IMR-90 (cell line): ENCODE results near the gene TRAPPC2L. TPM values are rescaled to one million over a fixed set of nuclear protein-coding genes. Genes with fewer than 3 reads are reported as not detected.

ENCODE experiments used
- ATAC-seq: fragments of 200-7000 bp; cut with Tn5 transposase; 2 replicates; pipeline ENCODE4 v1.9.1; 2020; ENCODE audit warnings: low read depth, mild to moderate bottlenecking, moderate library complexity
- BruUV-seq: library from RNA; stranded (reverse); fragments of 400-500 nt; replicated peaks from 2 replicates; lab custom pipeline; 2021; lab: Mats Ljungman, UMichigan
- CTCF ChIA-PET: fragments of 300-600 bp; formaldehyde crosslinking; extraction: SDS; loops from one replicate; lab custom pipeline; 2021; ENCODE audit warnings: antibody characterized with exemption; lab: Yijun Ruan, JAX
- POLR2A ChIA-PET: fragments of 300-600 bp; sonication (Branson Sonifier 250); formaldehyde crosslinking; loops from one replicate; lab custom pipeline; 2022; ENCODE audit warnings: antibody characterized with exemption; ENCODE audit not compliant: unreplicated experiment; lab: Charles Lee
- DNase-seq: peaks from one replicate; pipeline ENCODE4 v3.0.0; 2013
- H2AFZ ChIP-seq: replicated peaks from 2 replicates; pipeline ENCODE3; 2013; ENCODE audit warnings: low read length, mild to moderate bottlenecking; ENCODE audit not compliant: poor library complexity
- H2AK5ac ChIP-seq: 2 replicates; pipeline ENCODE4 v1.6.1; 2013; ENCODE audit warnings: low read depth, low read length, inconsistent platforms
- H2AK9ac ChIP-seq: replicated peaks from 2 replicates; pipeline ENCODE3; 2013; ENCODE audit warnings: mild to moderate bottlenecking, low read depth, low read length, moderate library complexity; ENCODE audit not compliant: poor library complexity
- H2BK120ac ChIP-seq: 2 replicates; pipeline ENCODE4 v1.6.1; 2013; ENCODE audit warnings: low read depth, low read length, inconsistent platforms
- H2BK15ac ChIP-seq: 3 replicates; pipeline ENCODE4 v1.6.1; 2013; ENCODE audit warnings: low read depth, low read length, inconsistent platforms
- H2BK20ac ChIP-seq: 2 replicates; pipeline ENCODE4 v1.6.1; 2013; ENCODE audit warnings: low read depth, mild to moderate bottlenecking, inconsistent platforms, low read length, moderate library complexity
- H2BK5ac ChIP-seq: 2 replicates; pipeline ENCODE4 v1.6.1; 2013; ENCODE audit warnings: mild to moderate bottlenecking, low read depth, low read length, inconsistent platforms; ENCODE audit not compliant: poor library complexity, severe bottlenecking
- H3K14ac ChIP-seq: replicated peaks from 2 replicates; pipeline ENCODE4 v1.6.1; 2013; ENCODE audit warnings: low read depth, low read length, inconsistent platforms
- H3K18ac ChIP-seq: 2 replicates; pipeline ENCODE4 v1.6.1; 2013; ENCODE audit warnings: low read depth, low read length, control low read depth
- H3K23ac ChIP-seq: 2 replicates; pipeline ENCODE4 v1.6.1; 2013; ENCODE audit warnings: low read depth, low read length, inconsistent platforms
- H3K27ac ChIP-seq: 2 replicates; pipeline ENCODE4 v1.5.1; 2013; ENCODE audit warnings: mild to moderate bottlenecking, control low read depth, low read length; ENCODE audit not compliant: insufficient read depth
- H3K27me3 ChIP-seq: 2 replicates; pipeline ENCODE4 v1.6.1; 2013; ENCODE audit warnings: low read length; ENCODE audit not compliant: control insufficient read depth, insufficient read depth
- H3K36me3 ChIP-seq: 2 replicates; pipeline ENCODE4 v1.6.1; 2013; ENCODE audit warnings: low read length, mixed read lengths; ENCODE audit not compliant: control insufficient read depth, insufficient read depth
- H3K4ac ChIP-seq: 2 replicates; pipeline ENCODE4 v1.6.1; 2013; ENCODE audit warnings: low read depth, low read length, inconsistent platforms
- H3K4me1 ChIP-seq: 2 replicates; pipeline ENCODE4 v1.6.1; 2013; ENCODE audit warnings: low read length, mixed read lengths; ENCODE audit not compliant: control insufficient read depth, insufficient read depth
- H3K4me2 ChIP-seq: 2 replicates; pipeline ENCODE4 v1.6.1; 2013; ENCODE audit warnings: low read depth, mild to moderate bottlenecking, control low read depth, low read length, moderate library complexity
- H3K4me3 ChIP-seq: 2 replicates; pipeline ENCODE4 v1.5.1; 2013; ENCODE audit warnings: low read depth, mild to moderate bottlenecking, control low read depth, low read length, moderate library complexity; ENCODE audit not compliant: insufficient read depth
- H3K56ac ChIP-seq: 2 replicates; pipeline ENCODE4 v1.6.1; 2013; ENCODE audit warnings: low read length, inconsistent platforms; ENCODE audit not compliant: insufficient read depth; ENCODE audit errors: extremely low read depth
- H3K79me1 ChIP-seq, 2 experiments: 2 replicates each; pipeline ENCODE4 v1.6.1; 2013; ENCODE audit warnings: low read length in 2 of 2, inconsistent platforms in 1 of 2, low read depth in 1 of 2
- H3K9ac ChIP-seq: 2 replicates; pipeline ENCODE4 v1.6.1; 2013; ENCODE audit warnings: low read depth, low read length, control low read depth
- H3K9me1 ChIP-seq: 2 replicates; pipeline ENCODE4 v1.6.1; 2013; ENCODE audit warnings: low read length, inconsistent platforms; ENCODE audit not compliant: insufficient read depth
- H3K9me3 ChIP-seq: 2 replicates; pipeline ENCODE4 v1.6.1; 2013; ENCODE audit warnings: low read length; ENCODE audit not compliant: control insufficient read depth, insufficient read depth
- H4K20me1 ChIP-seq: 2 replicates; pipeline ENCODE4 v1.6.1; 2013; ENCODE audit warnings: low read length, inconsistent platforms; ENCODE audit not compliant: insufficient read depth
- H4K5ac ChIP-seq: 2 replicates; pipeline ENCODE4 v1.6.1; 2013; ENCODE audit warnings: mild to moderate bottlenecking, low read depth, low read length, control low read depth
- H4K8ac ChIP-seq, 2 experiments: 2 replicates each; pipeline ENCODE4 v1.6.1; 2013; ENCODE audit warnings: low read depth in 2 of 2, low read length in 2 of 2, control low read depth in 1 of 2, inconsistent platforms in 1 of 2
- H4K91ac ChIP-seq: 2 replicates; pipeline ENCODE4 v1.6.1; 2013; ENCODE audit warnings: low read depth, low read length, inconsistent platforms; ENCODE audit not compliant: insufficient read depth
- BHLHE40 ChIP-seq: fragments of 150-350 bp; IDR thresholded peaks from 2 replicates; pipeline ENCODE4 v1.6.1; 2016; ENCODE audit warnings: mild to moderate bottlenecking, low read depth, low read length
- CHD1 ChIP-seq: IDR thresholded peaks from 2 replicates; pipeline ENCODE4 v1.6.1; 2012; ENCODE audit warnings: low read depth, low read length, improper control_type of control experiment
- FOS ChIP-seq: fragments of 150-350 bp; IDR thresholded peaks from 2 replicates; pipeline ENCODE4 v1.6.1; 2016; ENCODE audit warnings: low read depth, low read length
- MAFK ChIP-seq: IDR thresholded peaks from 2 replicates; pipeline ENCODE4 v1.6.1; 2012; ENCODE audit warnings: low read depth, low read length, improper control_type of control experiment
- MAZ ChIP-seq: IDR thresholded peaks from 2 replicates; pipeline ENCODE4 v1.6.1; 2012; ENCODE audit warnings: low read depth, mild to moderate bottlenecking, low read length, improper control_type of control experiment, moderate library complexity, borderline replicate concordance
- MXI1 ChIP-seq: IDR thresholded peaks from 2 replicates; pipeline ENCODE4 v1.6.1; 2012; ENCODE audit warnings: low read depth, mild to moderate bottlenecking, low read length, moderate library complexity, borderline replicate concordance
- NFE2L2 ChIP-seq: fragments of 150-350 bp; IDR thresholded peaks from 2 replicates; pipeline ENCODE4 v1.6.1; 2016; ENCODE audit warnings: low read depth, mild to moderate bottlenecking, low read length
- POLR2A ChIP-seq: IDR thresholded peaks from 2 replicates; pipeline ENCODE4 v1.6.1; 2012; ENCODE audit warnings: mild to moderate bottlenecking, low read depth, low read length
- RAD21 ChIP-seq: IDR thresholded peaks from 2 replicates; pipeline ENCODE4 v1.6.1; 2012; ENCODE audit warnings: low read length, improper control_type of control experiment
- RCOR1 ChIP-seq: IDR thresholded peaks from 2 replicates; pipeline ENCODE4 v1.6.1; 2012; ENCODE audit warnings: mild to moderate bottlenecking, low read length, improper control_type of control experiment; ENCODE audit not compliant: insufficient replicate concordance
- RFX5 ChIP-seq: IDR thresholded peaks from 2 replicates; pipeline ENCODE4 v1.8.0; 2012; ENCODE audit warnings: low read depth, mild to moderate bottlenecking, low read length, moderate library complexity
- WGBS, 2 experiments: methylation state at CpG; one replicate each; pipeline versions ENCODE4 v1.1.5 to v1.1.7; 2013; ENCODE audit warnings: missing lambda C conversion rate in 2 of 2; ENCODE audit not compliant: insufficient read length in 1 of 2; ENCODE audit errors: extremely low coverage in 2 of 2; 5-methylcytosine and 5-hydroxymethylcytosine counted together
- dilution Hi-C: fragments of 300-500 bp; cut with HindIII; formaldehyde crosslinking; loops from one replicate; pipeline ENCODE4 v1.14.3; 2018; ENCODE audit warnings: low sequenced_read_pairs; ENCODE audit not compliant: unreplicated experiment
- in situ Hi-C: fragments of 300-500 bp; cut with MboI; formaldehyde crosslinking; loops from 3 replicates; pipeline ENCODE4 v1.14.3; 2019; ENCODE audit warnings: low sequenced_read_pairs, inconsistent platforms, mixed read lengths
- intact Hi-C: fragments of 100-400 bp; cut with micrococcal nuclease; formaldehyde crosslinking; loops from 2 replicates; pipeline ENCODE4 v1.10.0; 2022
- polyA plus RNA-seq, 3 experiments: library from polyadenylated mRNA; depleted of rRNA; stranded (reverse); fragments of >200 nt; gene quantifications; 2 replicates each; pipeline ENCODE4 v1.2.3, GENCODE V29; 2012; ENCODE audit warnings: low replicate concordance in 1 of 3
- total RNA-seq: library from RNA; depleted of rRNA; stranded (reverse); fragments of >200 nt; gene quantifications from 2 replicates; pipeline ENCODE4 v1.2.3, GENCODE V29; 2012
- TF ChIP-seq, protein P1 (sequence below): fragments of 150-350 bp; IDR thresholded peaks from 2 replicates; pipeline ENCODE4 v1.6.1; 2017; ENCODE audit warnings: mild to moderate bottlenecking, antibody characterized with exemption, low read length, low read depth
- TF ChIP-seq, protein P2 (sequence below): conservative IDR thresholded peaks from 2 replicates; pipeline ENCODE4 v1.5.1; 2012; ENCODE audit warnings: mild to moderate bottlenecking, low read depth, low read length, improper control_type of control experiment

TRAPPC2L gene
- total and polyA plus RNA-seq, 2 of the 4 experiments (the other 2 are of a cell fraction): 102 to 109 TPM

DNA sequence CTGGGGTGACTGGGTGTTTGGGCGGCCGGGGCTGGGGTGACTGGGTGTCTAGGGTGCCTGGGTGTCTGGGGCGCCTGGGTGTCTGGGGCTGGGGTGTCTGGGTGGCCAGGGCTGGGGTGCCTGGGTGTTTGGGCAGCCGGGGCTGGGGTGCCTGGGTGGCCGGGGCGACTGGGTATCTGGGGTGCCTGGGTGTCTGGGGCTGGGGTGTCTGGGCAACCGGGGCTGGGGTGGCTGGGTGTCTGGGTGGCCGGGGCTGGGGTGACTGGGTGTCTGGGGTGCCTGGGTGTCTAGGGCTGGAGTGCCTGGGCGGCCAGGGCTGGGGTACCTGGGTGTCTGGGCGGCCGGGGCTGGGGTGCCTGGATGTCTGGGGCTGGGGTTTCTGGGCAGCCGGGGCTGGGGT is 31.8 kb upstream of the TRAPPC2L start:
- ATAC-seq (no peak), DNase-seq (no peak)

More for the DNA sequence above, 31.8 kb upstream of the TRAPPC2L start:
- no peak overlapping the region for H4K5ac ChIP-seq
- H3K4me1 ChIP-seq: no peaks in the 10 kb centered on the region; the same call in 1 of the 2 replicates
- H4K20me1 ChIP-seq: peaks cover 4% of the 10 kb centered on the region; the same call in 1 of the 2 replicates
- no peak overlapping the region for H3K18ac ChIP-seq
- in situ Hi-C loops (no loop called here), intact Hi-C loops (no loop called here), dilution Hi-C loops (no loop called here)
- POLR2A ChIA-PET: no interaction called here
- no peak overlapping the region for H2AFZ ChIP-seq
- H3K4me2 ChIP-seq: no peak overlapping the region
- WGBS, 2 experiments: 80% methylated on average over 1 of the region's 12 CpGs; no CpG with 5 or more reads in 1 of the 2 experiments
- no peak for TF ChIP-seq MAFK
- TF ChIP-seq MAZ: no peak
- TF ChIP-seq, protein P1, sequence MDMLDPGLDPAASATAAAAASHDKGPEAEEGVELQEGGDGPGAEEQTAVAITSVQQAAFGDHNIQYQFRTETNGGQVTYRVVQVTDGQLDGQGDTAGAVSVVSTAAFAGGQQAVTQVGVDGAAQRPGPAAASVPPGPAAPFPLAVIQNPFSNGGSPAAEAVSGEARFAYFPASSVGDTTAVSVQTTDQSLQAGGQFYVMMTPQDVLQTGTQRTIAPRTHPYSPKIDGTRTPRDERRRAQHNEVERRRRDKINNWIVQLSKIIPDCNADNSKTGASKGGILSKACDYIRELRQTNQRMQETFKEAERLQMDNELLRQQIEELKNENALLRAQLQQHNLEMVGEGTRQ: no peak
- no peak for TF ChIP-seq RAD21
- TF ChIP-seq BHLHE40: no peak
- TF ChIP-seq, protein P2, sequence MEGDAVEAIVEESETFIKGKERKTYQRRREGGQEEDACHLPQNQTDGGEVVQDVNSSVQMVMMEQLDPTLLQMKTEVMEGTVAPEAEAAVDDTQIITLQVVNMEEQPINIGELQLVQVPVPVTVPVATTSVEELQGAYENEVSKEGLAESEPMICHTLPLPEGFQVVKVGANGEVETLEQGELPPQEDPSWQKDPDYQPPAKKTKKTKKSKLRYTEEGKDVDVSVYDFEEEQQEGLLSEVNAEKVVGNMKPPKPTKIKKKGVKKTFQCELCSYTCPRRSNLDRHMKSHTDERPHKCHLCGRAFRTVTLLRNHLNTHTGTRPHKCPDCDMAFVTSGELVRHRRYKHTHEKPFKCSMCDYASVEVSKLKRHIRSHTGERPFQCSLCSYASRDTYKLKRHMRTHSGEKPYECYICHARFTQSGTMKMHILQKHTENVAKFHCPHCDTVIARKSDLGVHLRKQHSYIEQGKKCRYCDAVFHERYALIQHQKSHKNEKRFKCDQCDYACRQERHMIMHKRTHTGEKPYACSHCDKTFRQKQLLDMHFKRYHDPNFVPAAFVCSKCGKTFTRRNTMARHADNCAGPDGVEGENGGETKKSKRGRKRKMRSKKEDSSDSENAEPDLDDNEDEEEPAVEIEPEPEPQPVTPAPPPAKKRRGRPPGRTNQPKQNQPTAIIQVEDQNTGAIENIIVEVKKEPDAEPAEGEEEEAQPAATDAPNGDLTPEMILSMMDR: no peak
- no peak for TF ChIP-seq CHD1
- no peak for TF ChIP-seq RFX5
- TF ChIP-seq NFE2L2: no peak
- no peak for TF ChIP-seq FOS
- TF ChIP-seq RCOR1: no peak
- no peak for TF ChIP-seq MXI1
- no peak for TF ChIP-seq POLR2A
- H3K27me3 ChIP-seq: no peaks in the 10 kb centered on the region
- H2BK5ac ChIP-seq: no peak overlapping the region
- no peak overlapping the region for H3K9ac ChIP-seq
- CTCF ChIA-PET: no interaction called here
- no TSS peak for BruUV-seq
- peaks cover 30% of the 10 kb centered on the region for H3K36me3 ChIP-seq
- H2BK20ac ChIP-seq: no peak overlapping the region
- no peak overlapping the region for H3K23ac ChIP-seq
- no peak overlapping the region for H3K56ac ChIP-seq
- H3K14ac ChIP-seq: no peak overlapping the region
- no peaks in the 10 kb centered on the region for H3K9me1 ChIP-seq
- H2BK15ac ChIP-seq: no peak overlapping the region
- H4K8ac ChIP-seq: no peak overlapping the region
- H2BK120ac ChIP-seq: no peak overlapping the region
- no peak overlapping the region for H2AK9ac ChIP-seq
- no peak overlapping the region for H3K4ac ChIP-seq
- H4K91ac ChIP-seq: no peak overlapping the region
- H3K4me3 ChIP-seq: no peak overlapping the region
- no peaks in the 10 kb centered on the region for H3K9me3 ChIP-seq
- no peak overlapping the region for H3K27ac ChIP-seq
- H2AK5ac ChIP-seq: no peak overlapping the region
- H3K79me1 ChIP-seq: no peaks in the 10 kb centered on the region
